ENCODE results near the gene PARN.

- TF ChIP-seq POLR2A (IDR thresholded peaks at IDR 0.05; ENCODE audit: low read depth, low read length) = no peak
- TF ChIP-seq POLR2AphosphoS5 (IDR thresholded peaks at IDR 0.05; ENCODE audit: low read depth, low read length) = no peak
These were observed 243.9 kb downstream of the PARN start for GRCh38 chr16:14386115-14386514.
